Activated CD4-positive, CD25-positive, alpha-beta regulatory T cell (primary cell): ENCODE measurements around the gene SLC9A9.
"Not testable (repeated sequence)": the region's sequence is repeated elsewhere in the genome, so short reads cannot be mapped to it uniquely, and the experiment has no call there.

Source experiments
- DNase-seq, 4 experiments: peaks; one replicate each; lab custom pipeline; 2025; lab: John Stamatoyannopoulos, UW

The SLC9A9 gene

GRCh38 chr3:143450632-143451031 is 397.6 kb downstream of the SLC9A9 start:
- DNase-seq: no peak

GRCh38 chr3:143447491-143447890 is 400.8 kb downstream of the SLC9A9 start:
- DNase-seq: no peak

- no peak for DNase-seq
These were observed 403.1 kb downstream of the SLC9A9 start for GRCh38 chr3:143445118-143445517.

GRCh38 chr3:143443851-143444331 is 404.4 kb downstream of the SLC9A9 start:
- no peak for DNase-seq

GRCh38 chr3:143442814-143443447 is 405.3 kb downstream of the SLC9A9 start:
- DNase-seq: no peak

GRCh38 chr3:143441516-143442171 is 406.6 kb downstream of the SLC9A9 start:
- no peak for DNase-seq

GRCh38 chr3:143439817-143440216 is 408.5 kb downstream of the SLC9A9 start:
- no peak for DNase-seq

GRCh38 chr3:143437405-143437804 is 410.9 kb downstream of the SLC9A9 start:
- DNase-seq: no peak

- DNase-seq: no peak
These were observed 411.9 kb downstream of the SLC9A9 start for GRCh38 chr3:143436231-143436930.

GRCh38 chr3:143433787-143434378 is 414.4 kb downstream of the SLC9A9 start:
- DNase-seq: no peak

- DNase-seq: not testable (repeated sequence)
These were observed 417.0 kb downstream of the SLC9A9 start for GRCh38 chr3:143431298-143431697.

GRCh38 chr3:143430568-143430967 is 417.7 kb downstream of the SLC9A9 start:
- no peak for DNase-seq

- no peak for DNase-seq
These were observed 418.4 kb downstream of the SLC9A9 start for GRCh38 chr3:143429628-143430514.

GRCh38 chr3:143428294-143428693 is 420.0 kb downstream of the SLC9A9 start:
- no peak for DNase-seq

- DNase-seq: no peak
These were observed 420.6 kb downstream of the SLC9A9 start for GRCh38 chr3:143427631-143428030.

GRCh38 chr3:143424874-143425273 is 423.4 kb downstream of the SLC9A9 start:
- DNase-seq: no peak

GRCh38 chr3:143421556-143421955 is 426.7 kb downstream of the SLC9A9 start:
- DNase-seq: no peak

- no peak for DNase-seq
These were observed 428.7 kb downstream of the SLC9A9 start for GRCh38 chr3:143419611-143420010.

- DNase-seq: no peak
These were observed 429.9 kb downstream of the SLC9A9 start for GRCh38 chr3:143418391-143418790.

GRCh38 chr3:143416229-143416628 is 432.0 kb downstream of the SLC9A9 start:
- no peak for DNase-seq

GRCh38 chr3:143414571-143415253 is 433.6 kb downstream of the SLC9A9 start:
- DNase-seq: no peak
